Liver (tissue), 9 donors: ENCODE data around the gene TMX2. TPM values are rescaled to one million over a fixed set of nuclear protein-coding genes. Genes with fewer than 3 reads are reported as not detected.

ENCODE experiments used
- DNase-seq: peaks from one replicate; pipeline ENCODE4 v3.0.0-alpha.2; 2017; ENCODE audit warnings: low spot score
- H3K27ac ChIP-seq, 2 donors: one replicate each; pipeline ENCODE4 v1.7.0; 2013; ENCODE audit warnings: inconsistent platforms in 2 of 2, low read length in 2 of 2, control low read depth in 1 of 2, low read depth in 1 of 2, mild to moderate bottlenecking in 1 of 2
- H3K27me3 ChIP-seq, 4 donors: one replicate each; pipeline versions ENCODE4 v1.6.1 to v1.7.0; 2013; ENCODE audit warnings: low read length in 3 of 4, inconsistent platforms in 1 of 4, mild to moderate bottlenecking in 1 of 4, moderate library complexity in 1 of 4; ENCODE audit not compliant: control insufficient read depth in 4 of 4, insufficient read depth in 4 of 4
- H3K36me3 ChIP-seq, 4 donors: one replicate each; pipeline versions ENCODE4 v1.6.1 to v1.7.0; 2013; ENCODE audit warnings: low read length in 3 of 4, mild to moderate bottlenecking in 3 of 4, low read depth in 1 of 4, moderate library complexity in 1 of 4; ENCODE audit not compliant: control insufficient read depth in 4 of 4, insufficient read depth in 3 of 4
- H3K4me1 ChIP-seq, 4 donors: one replicate each; pipeline versions ENCODE4 v1.6.1 to v1.7.0; 2013; ENCODE audit warnings: low read length in 3 of 4, mild to moderate bottlenecking in 3 of 4, moderate library complexity in 1 of 4; ENCODE audit not compliant: control insufficient read depth in 4 of 4, insufficient read depth in 4 of 4
- H3K4me3 ChIP-seq, 3 donors: one replicate each; pipeline versions ENCODE4 v1.6.1 to v1.7.0; 2013; ENCODE audit warnings: low read length in 3 of 3, control low read depth in 1 of 3, low read depth in 1 of 3, mild to moderate bottlenecking in 1 of 3
- H3K9ac ChIP-seq, 2 donors: one replicate each; pipeline ENCODE4 v1.7.0; 2013; ENCODE audit warnings: low read length in 2 of 2, mild to moderate bottlenecking in 2 of 2, moderate library complexity in 2 of 2, control low read depth in 1 of 2, low read depth in 1 of 2
- H3K9me3 ChIP-seq, 4 donors: one replicate each; pipeline versions ENCODE4 v1.6.1 to v1.7.0; 2013; ENCODE audit warnings: low read length in 3 of 4; ENCODE audit not compliant: control insufficient read depth in 4 of 4
- EGR1 ChIP-seq, 2 donors: IDR thresholded peaks; 2 replicates each; pipeline ENCODE4 v1.6.1; 2016 to 2018; ENCODE audit warnings: antibody characterized with exemption in 2 of 2, low read depth in 2 of 2
- FOXA1 ChIP-seq: IDR thresholded peaks from 2 replicates; pipeline ENCODE4 v1.6.1; 2016; ENCODE audit warnings: antibody characterized with exemption
- FOXA2 ChIP-seq: IDR thresholded peaks from 2 replicates; pipeline ENCODE4 v1.6.1; 2016; ENCODE audit warnings: antibody characterized with exemption
- GABPA ChIP-seq, 2 donors: IDR thresholded peaks in 1 of 2; conservative IDR thresholded peaks in 1 of 2; 2 replicates each; pipeline ENCODE4 v1.6.1; 2016; ENCODE audit warnings: antibody characterized with exemption in 2 of 2, mild to moderate bottlenecking in 1 of 2, moderate library complexity in 1 of 2
- HNF4A ChIP-seq, 2 donors: conservative IDR thresholded peaks; 2 replicates each; pipeline ENCODE4 v1.6.1; 2016; ENCODE audit warnings: antibody characterized with exemption in 2 of 2, mild to moderate bottlenecking in 2 of 2
- HNF4G ChIP-seq: IDR thresholded peaks from 2 replicates; pipeline ENCODE4 v1.6.1; 2016; ENCODE audit warnings: antibody characterized with exemption
- JUND ChIP-seq, 2 donors: IDR thresholded peaks; 2 replicates each; pipeline ENCODE4 v1.6.1; 2016; ENCODE audit warnings: antibody characterized with exemption in 2 of 2
- NR2F2 ChIP-seq: IDR thresholded peaks from 2 replicates; pipeline ENCODE4 v1.6.1; 2016; ENCODE audit warnings: antibody characterized with exemption
- RAD21 ChIP-seq, 2 donors: IDR thresholded peaks; 2 replicates each; pipeline ENCODE4 v1.6.1; 2016; ENCODE audit warnings: antibody characterized with exemption in 2 of 2, mild to moderate bottlenecking in 2 of 2
- RXRA ChIP-seq, 2 donors: IDR thresholded peaks; 2 replicates each; pipeline ENCODE4 v1.6.1; 2017 to 2018; ENCODE audit warnings: antibody characterized with exemption in 2 of 2, mild to moderate bottlenecking in 1 of 2
- SP1 ChIP-seq: IDR thresholded peaks from 2 replicates; pipeline ENCODE4 v1.6.1; 2018; ENCODE audit warnings: antibody characterized with exemption, mild to moderate bottlenecking
- TAF1 ChIP-seq: conservative IDR thresholded peaks from 2 replicates; pipeline ENCODE4 v1.6.1; 2016; ENCODE audit warnings: antibody characterized with exemption, mild to moderate bottlenecking
- YY1 ChIP-seq: IDR thresholded peaks from 2 replicates; pipeline ENCODE4 v1.6.1; 2016; ENCODE audit warnings: antibody characterized with exemption, mild to moderate bottlenecking
- polyA plus RNA-seq, 2 donors: library from polyadenylated mRNA; stranded (reverse) in 1 of 2; unstranded in 1 of 2; fragments of 200-250 nt in 1 of 2; fragments of >200 nt in 1 of 2; fragmentation: Nextera tagmentation in 1 of 2; extraction: Ambion mirVana in 1 of 2; gene quantifications; one replicate each; pipeline versions ENCODE4 v1.2.1 to v1.2.3, GENCODE V29; 2013 to 2015
- total RNA-seq, 2 donors: library from RNA; depleted of rRNA; stranded (reverse); fragments of >200 nt; gene quantifications; one replicate each; pipeline ENCODE4 v1.2.3, GENCODE V29; 2014
- TF ChIP-seq, protein P1 (sequence below): IDR thresholded peaks from 2 replicates; pipeline ENCODE4 v1.6.1; 2016; ENCODE audit warnings: antibody characterized with exemption, mild to moderate bottlenecking
- TF ChIP-seq, protein P2 (sequence below): fragments of 150-350 bp; IDR thresholded peaks from 2 replicates; pipeline ENCODE4 v1.5.1; 2017; ENCODE audit warnings: improper control_type of control experiment, low read depth, low read length; ENCODE audit not compliant: missing input control
- TF ChIP-seq, protein P3 (sequence below): IDR thresholded peaks from 2 replicates; pipeline ENCODE4 v1.6.1; 2016; ENCODE audit warnings: antibody characterized with exemption
- TF ChIP-seq, protein P4 (sequence below): IDR thresholded peaks from 2 replicates; pipeline ENCODE4 v1.6.1; 2016; ENCODE audit warnings: antibody characterized with exemption
- TF ChIP-seq, protein P5 (sequence below): IDR thresholded peaks from 2 replicates; pipeline ENCODE4 v1.6.1; 2016; ENCODE audit warnings: antibody characterized with exemption
- donor health status: healthy.
- donor health status: healthy.
- donor health status: healthy.
- donor health status: healthy.
- donor health status: healthy.

The TMX2 gene
- total and polyA plus RNA-seq, 4 donors = 43.3 to 70.9 (median 59.1) TPM

DNA sequence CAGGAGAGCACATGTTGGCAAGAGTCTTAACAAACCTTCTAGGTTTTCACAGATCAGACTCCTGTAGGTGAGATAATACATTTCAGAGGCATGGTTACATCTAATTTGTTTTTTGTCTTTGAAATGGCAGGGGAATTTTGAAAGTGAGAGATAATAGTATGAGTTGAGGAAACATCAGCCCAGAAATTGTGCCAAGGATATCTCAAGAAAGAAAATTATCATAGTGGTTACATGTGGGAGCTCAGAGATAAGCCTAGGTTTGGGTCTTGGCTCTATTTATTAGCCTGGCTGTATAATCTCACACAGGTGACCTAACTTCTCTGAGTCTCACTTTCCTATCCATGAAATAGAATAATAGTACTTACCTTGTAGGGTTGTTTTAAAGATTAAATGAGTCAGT, 38.8 kb downstream of the TMX2 start:
- no peaks in the 10 kb centered on the region for H3K36me3 ChIP-seq
- TF ChIP-seq RXRA (IDR thresholded peaks at IDR 0.05) (no peak), SP1 (no peak), NR2F2 (no peak), GABPA (IDR thresholded peaks at IDR 0.05 in 1 of 2, conservative IDR thresholded peaks at IDR 0.05 in 1 of 2) (no peak), HNF4G (no peak), EGR1 (IDR thresholded peaks at IDR 0.05; ENCODE audit: low read depth in 2 of 2) (no peak), FOXA1 (no peak), HNF4A (conservative IDR thresholded peaks at IDR 0.05) (no peak), TAF1 (no peak), YY1 (no peak), FOXA2 (no peak), JUND (IDR thresholded peaks at IDR 0.05) (no peak), RAD21 (IDR thresholded peaks at IDR 0.05) (no peak)
- TF ChIP-seq, protein P1, sequence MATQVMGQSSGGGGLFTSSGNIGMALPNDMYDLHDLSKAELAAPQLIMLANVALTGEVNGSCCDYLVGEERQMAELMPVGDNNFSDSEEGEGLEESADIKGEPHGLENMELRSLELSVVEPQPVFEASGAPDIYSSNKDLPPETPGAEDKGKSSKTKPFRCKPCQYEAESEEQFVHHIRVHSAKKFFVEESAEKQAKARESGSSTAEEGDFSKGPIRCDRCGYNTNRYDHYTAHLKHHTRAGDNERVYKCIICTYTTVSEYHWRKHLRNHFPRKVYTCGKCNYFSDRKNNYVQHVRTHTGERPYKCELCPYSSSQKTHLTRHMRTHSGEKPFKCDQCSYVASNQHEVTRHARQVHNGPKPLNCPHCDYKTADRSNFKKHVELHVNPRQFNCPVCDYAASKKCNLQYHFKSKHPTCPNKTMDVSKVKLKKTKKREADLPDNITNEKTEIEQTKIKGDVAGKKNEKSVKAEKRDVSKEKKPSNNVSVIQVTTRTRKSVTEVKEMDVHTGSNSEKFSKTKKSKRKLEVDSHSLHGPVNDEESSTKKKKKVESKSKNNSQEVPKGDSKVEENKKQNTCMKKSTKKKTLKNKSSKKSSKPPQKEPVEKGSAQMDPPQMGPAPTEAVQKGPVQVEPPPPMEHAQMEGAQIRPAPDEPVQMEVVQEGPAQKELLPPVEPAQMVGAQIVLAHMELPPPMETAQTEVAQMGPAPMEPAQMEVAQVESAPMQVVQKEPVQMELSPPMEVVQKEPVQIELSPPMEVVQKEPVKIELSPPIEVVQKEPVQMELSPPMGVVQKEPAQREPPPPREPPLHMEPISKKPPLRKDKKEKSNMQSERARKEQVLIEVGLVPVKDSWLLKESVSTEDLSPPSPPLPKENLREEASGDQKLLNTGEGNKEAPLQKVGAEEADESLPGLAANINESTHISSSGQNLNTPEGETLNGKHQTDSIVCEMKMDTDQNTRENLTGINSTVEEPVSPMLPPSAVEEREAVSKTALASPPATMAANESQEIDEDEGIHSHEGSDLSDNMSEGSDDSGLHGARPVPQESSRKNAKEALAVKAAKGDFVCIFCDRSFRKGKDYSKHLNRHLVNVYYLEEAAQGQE = no peak
- TF ChIP-seq, protein P2, sequence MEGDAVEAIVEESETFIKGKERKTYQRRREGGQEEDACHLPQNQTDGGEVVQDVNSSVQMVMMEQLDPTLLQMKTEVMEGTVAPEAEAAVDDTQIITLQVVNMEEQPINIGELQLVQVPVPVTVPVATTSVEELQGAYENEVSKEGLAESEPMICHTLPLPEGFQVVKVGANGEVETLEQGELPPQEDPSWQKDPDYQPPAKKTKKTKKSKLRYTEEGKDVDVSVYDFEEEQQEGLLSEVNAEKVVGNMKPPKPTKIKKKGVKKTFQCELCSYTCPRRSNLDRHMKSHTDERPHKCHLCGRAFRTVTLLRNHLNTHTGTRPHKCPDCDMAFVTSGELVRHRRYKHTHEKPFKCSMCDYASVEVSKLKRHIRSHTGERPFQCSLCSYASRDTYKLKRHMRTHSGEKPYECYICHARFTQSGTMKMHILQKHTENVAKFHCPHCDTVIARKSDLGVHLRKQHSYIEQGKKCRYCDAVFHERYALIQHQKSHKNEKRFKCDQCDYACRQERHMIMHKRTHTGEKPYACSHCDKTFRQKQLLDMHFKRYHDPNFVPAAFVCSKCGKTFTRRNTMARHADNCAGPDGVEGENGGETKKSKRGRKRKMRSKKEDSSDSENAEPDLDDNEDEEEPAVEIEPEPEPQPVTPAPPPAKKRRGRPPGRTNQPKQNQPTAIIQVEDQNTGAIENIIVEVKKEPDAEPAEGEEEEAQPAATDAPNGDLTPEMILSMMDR = no peak
- TF ChIP-seq, protein P3, sequence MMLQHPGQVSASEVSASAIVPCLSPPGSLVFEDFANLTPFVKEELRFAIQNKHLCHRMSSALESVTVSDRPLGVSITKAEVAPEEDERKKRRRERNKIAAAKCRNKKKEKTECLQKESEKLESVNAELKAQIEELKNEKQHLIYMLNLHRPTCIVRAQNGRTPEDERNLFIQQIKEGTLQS = no peak
- TF ChIP-seq, protein P4, sequence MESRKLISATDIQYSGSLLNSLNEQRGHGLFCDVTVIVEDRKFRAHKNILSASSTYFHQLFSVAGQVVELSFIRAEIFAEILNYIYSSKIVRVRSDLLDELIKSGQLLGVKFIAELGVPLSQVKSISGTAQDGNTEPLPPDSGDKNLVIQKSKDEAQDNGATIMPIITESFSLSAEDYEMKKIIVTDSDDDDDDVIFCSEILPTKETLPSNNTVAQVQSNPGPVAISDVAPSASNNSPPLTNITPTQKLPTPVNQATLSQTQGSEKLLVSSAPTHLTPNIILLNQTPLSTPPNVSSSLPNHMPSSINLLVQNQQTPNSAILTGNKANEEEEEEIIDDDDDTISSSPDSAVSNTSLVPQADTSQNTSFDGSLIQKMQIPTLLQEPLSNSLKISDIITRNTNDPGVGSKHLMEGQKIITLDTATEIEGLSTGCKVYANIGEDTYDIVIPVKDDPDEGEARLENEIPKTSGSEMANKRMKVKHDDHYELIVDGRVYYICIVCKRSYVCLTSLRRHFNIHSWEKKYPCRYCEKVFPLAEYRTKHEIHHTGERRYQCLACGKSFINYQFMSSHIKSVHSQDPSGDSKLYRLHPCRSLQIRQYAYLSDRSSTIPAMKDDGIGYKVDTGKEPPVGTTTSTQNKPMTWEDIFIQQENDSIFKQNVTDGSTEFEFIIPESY = no peak
- TF ChIP-seq, protein P5, sequence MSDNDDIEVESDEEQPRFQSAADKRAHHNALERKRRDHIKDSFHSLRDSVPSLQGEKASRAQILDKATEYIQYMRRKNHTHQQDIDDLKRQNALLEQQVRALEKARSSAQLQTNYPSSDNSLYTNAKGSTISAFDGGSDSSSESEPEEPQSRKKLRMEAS = no peak
- H3K27me3 ChIP-seq = no peaks in the 10 kb centered on the region
- no peak overlapping the region for H3K9ac ChIP-seq
- H3K27ac ChIP-seq = no peak overlapping the region
- H3K9me3 ChIP-seq = no peaks in the 10 kb centered on the region
- no peak for DNase-seq
- H3K4me1 ChIP-seq = peaks cover 0 to 3% (median 0%) of the 10 kb centered on the region in 4 donors
- H3K4me3 ChIP-seq = no peak overlapping the region
